ENCODE results near the gene RANBP1.
A peak's percentile ranks its signal among the peaks of the same experiment; 100 is the strongest.
"Not testable (repeated sequence)": the region's sequence is repeated elsewhere in the genome, so short reads cannot be mapped to it uniquely, and the experiment has no call there.

Gene RANBP1

DNA sequence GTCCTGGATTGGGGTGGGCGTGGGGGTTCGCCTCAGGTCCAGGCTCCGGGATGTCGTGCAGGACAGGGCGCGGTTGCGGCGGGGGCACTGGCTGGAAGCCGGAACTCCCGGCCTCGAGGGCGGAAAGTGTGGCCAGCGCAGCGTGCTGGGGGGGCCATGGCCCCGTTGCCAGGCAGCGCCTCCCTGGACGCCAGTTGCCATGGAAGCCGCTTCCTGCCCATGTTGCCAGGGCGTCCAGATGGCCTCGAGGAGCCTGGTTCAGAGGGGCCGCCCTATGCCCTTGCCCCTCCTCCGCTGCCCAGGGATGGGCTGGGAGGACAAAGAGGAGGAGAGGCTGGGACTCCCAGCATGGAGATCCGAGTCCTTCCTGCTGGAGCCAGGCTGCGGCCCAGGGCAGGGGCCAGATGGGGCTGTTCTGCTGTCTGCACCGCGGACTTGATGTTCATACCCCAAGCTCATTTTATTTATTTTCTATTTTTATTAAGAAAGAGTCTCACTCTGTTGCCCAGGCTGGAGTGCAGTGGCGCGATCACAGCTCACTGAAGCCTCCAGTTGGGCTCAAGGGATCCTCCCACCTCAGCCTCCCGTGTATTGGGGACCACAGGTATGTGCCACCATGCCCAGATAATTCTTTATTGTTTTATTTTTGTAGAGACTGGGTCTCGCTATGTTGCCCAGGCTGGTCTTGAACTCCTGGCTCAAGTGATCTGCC lies 39.6 kb downstream of the RANBP1 start:
- DNase-seq, result no peak

DNA sequence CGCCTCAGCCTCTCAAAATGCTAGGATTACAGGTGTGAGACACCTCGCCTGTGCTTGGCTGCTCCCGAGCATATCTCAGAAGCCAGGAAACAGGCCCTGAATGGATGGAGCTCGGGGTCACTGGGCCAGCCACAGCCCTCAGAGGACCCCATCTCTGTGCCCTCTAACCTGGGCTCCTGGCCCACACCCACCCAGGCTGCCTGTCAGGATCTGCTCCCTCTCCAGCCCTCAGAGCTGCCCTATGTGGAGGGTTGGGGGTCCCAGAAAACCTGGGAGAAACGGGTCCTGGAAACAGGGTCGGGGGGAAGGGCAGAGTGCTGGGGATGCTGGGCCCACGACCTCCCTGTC lies 40.1 kb downstream of the RANBP1 start:
- DNase-seq, result no peak

DNA sequence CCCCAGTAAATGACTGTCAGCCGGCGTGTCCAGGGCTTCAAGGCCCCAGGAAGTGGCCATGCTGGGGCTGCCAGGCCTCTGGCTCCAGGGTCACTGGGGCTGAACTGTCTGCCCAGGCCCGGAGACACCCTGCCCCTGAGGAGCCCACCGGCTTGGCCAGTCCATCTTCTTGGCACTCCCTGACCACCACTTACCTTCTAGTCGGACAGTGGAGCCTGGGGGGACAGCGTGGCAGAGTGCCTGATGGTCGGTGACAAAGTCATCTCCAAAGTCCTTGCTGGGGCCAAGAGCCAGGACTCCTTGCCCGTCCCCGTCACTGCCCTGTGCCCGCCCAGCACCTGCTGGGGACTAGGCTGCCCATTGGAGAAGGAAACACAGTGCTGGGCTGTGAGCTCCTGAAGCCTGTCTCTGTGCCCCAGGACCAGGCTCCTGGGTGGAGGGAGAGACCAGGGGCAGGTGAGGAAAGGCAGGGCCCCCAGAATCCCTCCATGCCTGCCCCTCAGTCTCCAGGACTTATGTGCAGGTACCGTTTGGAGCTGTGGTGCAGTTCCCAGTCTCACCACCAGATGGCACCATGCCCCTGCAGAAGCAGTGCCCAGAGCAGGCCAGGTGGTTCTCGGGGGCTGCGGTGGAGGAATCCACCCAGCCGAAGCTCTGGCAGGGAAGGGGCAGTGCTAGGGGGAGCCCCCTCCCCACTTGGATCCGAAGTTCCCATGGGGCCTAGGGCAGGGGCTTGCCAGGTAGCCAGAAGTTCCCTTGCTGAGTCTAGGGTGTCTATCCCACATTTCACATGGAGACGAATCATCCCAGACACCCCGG lies 40.9 kb downstream of the RANBP1 start:
- DNase-seq, result peak; percentile 66

DNA sequence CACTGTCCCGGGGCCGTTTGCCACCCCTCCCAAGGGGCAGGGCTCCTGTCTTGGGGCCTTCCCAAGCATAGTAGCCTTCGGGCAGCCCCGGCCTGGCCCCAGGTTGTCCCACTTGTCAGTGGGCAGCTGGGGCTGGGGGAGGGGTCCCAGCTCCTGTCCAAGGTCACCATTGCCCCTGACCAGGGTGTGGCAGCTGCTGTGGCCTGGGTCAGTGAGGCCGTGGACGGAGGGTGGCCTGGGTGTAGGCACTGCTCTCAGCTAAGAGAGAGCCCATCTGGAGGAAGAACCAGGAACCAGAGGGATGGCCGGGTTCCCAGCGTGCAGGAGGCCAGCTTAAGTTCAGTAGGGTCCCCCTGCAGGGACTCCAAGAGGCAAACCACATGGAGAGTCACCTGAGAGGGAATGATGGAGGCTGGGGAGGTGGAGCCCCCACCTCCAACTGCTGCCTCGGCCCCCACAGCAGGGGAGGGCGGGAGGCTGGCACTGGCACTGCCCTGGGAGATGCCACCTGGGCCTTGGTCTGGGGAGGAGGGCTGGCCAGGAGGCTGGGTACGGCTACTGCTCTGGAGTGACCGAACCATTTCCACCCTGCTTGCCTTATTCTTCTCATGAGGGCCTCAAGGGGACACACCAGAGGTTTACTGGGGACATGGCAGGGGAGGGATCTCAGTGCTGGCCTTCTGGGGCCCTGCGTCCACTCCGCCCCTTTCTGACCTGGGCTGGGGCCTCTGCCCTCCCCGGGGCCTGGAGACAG lies 41.7 kb downstream of the RANBP1 start:
- no peak for DNase-seq

DNA sequence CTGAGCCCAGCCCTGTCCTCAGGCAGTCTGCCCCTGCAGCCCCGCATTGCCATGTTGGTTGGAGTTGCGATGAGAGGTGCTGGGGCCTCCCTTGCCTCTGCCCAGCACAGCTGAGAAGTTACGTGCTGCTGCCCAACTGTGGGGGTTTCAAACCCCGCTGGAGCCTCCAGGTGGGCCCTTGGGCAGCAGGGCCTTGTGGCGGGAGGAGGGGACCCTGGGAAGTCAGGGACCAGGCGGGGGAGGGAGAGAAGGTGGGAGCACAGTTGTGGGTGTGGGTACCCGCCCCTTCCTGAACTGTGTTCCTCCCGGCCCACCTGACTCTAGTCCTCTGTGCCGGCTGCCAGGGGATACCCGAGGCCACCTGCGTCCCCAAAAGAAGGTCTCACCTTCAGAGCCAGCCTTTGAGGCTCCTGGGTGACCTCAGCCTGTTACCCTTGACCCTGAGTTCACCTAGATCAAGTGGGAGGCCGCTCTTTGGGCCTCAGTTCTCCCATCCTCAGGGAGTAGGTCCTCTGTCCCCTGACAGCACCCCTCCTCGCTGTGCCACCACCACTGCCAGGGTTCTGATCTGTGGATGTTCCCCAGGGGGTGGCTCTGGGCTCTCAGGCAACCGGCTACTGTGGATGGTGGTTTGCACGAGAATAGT lies 42.6 kb downstream of the RANBP1 start:
- no peak for DNase-seq

DNA sequence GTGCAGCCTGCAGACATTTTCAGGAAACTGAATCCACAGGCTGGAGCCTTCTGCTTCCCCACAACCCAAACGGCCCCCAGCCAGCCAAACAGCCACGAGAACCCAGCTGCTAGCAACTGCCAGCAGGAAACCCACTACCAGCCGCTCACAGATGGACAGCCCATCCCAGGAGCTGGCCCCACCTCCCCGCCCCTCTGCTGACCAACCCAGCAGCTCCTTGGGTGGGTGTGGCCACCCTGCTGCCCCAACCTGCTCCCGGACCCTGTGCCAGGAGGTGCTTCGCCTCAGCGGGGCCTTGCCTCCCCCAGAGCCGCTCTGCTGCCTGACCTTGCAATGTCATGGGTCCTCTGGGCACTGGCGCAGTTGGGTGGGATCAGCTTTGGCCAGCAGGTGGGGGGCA lies 43.2 kb downstream of the RANBP1 start:
- DNase-seq, result peak; percentile 91

DNA sequence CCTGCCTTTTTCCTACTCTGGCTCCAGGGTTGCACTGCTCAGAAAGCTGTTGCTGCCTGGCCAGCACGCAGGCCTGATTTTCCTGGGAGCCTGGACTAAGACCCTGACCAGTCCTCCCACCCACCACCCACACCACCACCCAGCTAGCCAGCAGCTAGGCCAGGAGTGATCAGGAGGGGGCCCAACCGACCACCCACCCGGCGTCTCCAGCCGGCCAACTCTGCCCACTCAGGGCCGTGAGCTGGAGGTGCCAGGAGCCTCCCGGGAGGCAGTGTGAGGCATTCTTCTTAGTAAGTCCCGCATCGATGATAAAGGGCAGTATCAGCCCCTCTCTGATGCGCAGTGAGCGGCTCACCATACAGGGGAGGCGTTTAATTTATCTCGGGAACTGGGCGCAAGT lies 43.6 kb downstream of the RANBP1 start:
- not testable (repeated sequence) for DNase-seq

DNA sequence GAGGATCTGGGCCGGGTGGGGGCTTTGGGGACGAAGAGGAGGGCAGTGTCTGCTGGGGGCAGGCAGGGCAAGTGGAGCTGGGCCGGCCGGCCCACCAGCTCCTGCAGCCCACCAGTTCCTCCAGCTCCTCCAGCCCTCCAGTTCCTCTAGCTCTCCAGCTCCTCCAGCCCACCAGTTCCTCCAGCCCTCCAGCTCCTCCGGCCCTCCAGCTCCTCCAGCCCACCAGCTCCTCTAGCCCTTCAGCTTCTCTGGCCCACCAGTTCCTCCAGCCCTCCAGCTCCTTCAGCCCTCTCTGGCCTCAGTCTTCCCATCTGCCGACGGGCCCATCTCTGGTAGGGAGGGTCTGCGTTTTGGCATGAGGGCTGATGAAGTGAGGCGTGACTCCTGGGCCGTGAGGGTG lies 44.1 kb downstream of the RANBP1 start:
- DNase-seq, result no peak

DNA sequence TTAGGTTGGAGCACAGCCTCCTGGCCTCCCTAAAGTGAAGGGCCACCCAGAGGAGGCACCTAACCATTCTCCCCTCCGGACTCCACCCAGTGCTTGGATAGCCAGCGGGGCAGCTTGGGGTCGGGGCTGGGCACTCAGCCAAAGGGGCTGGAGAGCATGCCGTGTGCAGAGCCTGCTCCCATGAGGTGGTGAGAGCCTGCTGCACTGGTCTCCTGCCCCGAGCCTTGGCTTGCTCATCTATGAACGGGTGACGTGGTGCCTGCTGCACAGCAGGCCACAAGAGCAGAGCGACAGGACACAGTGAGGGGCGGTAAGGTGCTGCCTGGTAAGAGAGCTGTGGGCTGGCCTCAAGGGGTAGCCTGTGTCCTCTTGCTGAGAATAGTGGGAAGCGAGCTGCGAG lies 49.0 kb downstream of the RANBP1 start:
- DNase-seq, result no peak

DNA sequence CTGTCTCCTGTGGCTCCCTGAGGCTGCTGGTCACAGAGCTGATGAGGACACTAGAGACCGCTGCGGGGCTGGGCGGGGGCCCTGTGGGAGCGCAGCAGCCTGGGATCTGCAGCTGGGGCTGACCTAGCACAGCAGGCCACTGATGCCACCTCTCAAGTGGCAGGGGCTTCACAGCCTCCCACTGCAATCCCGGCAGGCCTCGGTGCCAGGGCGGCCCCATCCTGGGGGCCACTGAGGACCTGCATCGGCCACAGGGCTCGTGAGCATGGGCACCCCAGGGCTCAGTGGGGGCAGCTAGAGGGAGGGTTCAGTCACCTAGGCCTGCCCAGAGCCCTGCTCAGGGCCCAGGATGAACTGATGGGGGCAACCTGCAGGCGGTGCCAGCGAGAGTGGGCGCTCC lies 49.5 kb downstream of the RANBP1 start:
- DNase-seq, result no peak

DNA sequence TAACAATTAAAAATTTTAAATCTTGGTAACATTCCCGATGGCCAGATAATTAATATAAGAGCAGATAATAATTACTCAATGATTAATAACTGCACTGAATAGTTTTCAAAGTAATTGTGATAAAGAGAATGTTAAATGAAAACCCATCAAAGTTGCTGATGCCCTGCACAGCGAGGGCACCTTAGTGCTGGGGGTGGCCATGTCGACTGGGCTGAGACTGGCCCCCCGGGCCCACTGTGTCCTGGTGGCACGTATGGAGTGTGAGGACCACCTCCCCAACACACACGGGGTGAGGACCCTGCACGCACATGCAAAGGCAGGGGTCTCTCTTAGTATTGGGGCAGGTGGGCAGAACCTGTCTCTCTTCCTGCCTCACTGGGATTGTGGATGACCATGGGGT lies 50.0 kb downstream of the RANBP1 start:
- DNase-seq, result no peak

DNA sequence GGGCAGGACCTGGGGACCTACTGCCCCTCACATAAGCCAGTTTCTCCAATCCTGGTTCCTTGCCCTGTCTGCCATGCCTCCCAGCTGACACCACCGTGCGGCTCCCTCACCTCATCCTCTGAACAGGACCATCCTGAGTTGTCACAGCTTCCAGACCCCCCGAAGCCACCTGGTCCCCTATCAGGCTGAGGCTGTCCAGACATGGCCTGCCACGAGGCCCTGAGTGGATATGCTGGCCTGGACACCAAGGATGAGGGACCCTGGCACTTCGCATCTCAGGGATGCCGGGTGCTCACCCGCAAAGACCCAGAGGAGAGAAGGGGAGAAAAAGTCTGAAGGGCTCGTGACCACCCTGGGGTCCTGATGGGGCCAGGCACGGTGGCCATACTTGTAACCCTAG lies 50.8 kb downstream of the RANBP1 start:
- no peak for DNase-seq

DNA sequence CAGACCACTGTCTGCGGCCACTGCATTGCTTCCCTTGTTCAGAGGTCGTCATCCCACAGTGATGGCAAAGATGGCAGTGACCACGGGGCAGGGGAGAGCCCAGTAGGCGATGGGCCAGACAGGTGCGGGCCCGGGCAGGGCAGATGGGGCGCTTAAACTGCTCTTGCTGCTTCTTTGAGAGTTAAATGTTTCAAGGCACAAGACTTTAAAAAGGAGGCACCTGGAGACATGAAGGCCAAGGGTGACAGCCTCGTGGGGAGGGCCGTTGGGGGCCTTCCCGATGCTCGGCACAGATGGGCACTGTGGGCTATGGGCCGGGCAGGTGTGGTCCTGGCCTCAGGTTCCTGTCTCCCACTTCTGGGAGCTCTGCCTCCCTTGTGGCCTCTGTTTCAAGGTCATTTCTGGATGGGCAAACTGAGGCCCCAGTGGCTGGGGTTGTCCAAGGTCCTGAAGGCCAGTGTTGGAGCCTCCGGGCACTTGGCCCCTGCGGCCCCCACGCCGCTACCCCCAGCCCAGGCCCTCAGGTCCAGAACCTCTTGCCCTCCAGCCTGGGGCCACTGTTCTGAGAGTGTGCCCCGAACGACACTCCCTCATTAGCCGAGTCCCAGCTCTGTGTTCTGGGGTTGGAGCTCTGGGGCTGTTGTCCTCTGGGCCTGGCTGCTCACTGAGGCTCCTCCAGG lies 51.9 kb downstream of the RANBP1 start:
- no peak for DNase-seq

DNA sequence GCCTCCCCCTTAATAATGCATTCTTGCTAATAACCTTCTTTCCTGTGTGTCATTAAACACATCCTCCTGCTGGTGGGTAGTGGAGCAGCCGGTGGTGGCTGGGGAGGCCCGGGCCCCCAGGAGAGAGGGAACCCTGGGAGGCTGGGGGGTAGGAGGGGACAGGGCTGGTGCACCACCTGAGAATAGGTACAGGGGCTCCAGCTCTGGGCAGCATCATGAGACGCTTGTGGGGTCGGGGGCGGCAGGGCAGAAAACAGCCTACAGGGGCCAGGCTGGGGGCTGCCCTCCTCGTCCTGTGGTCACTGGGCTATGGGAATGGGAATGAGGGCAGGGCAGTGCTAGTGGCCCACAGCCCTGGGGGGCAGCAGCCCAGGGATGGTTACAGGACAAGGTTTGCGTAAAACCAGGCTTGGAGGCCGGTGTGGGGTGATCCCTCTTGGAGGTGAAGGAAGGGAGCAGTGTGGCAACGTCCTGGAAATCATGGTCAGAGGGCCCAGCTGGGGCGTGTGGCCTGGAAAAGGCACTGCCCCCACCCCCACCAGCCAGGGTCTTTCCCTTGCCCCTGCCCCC lies 53.4 kb downstream of the RANBP1 start:
- DNase-seq, result no peak

DNA sequence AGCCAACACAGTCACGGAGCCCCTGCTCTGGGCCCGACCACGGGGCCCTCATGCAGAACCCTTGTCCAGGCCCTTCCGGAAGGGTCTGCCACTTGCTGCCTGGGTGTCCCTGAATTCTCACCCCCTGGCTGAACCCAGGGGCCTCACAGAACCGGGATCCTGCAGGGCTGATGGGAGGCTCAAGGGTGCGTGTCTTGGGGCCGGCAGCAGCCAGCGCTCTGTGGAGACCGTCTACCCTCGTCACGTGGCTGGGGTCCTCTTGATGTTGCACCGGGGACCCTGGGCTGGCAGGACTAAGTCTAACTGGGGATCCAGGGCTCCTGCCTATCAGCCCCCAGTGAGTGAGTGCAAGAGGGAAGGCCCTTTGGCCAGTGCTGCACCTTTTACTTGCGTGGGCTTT lies 54.3 kb downstream of the RANBP1 start:
- DNase-seq, result no peak

DNA sequence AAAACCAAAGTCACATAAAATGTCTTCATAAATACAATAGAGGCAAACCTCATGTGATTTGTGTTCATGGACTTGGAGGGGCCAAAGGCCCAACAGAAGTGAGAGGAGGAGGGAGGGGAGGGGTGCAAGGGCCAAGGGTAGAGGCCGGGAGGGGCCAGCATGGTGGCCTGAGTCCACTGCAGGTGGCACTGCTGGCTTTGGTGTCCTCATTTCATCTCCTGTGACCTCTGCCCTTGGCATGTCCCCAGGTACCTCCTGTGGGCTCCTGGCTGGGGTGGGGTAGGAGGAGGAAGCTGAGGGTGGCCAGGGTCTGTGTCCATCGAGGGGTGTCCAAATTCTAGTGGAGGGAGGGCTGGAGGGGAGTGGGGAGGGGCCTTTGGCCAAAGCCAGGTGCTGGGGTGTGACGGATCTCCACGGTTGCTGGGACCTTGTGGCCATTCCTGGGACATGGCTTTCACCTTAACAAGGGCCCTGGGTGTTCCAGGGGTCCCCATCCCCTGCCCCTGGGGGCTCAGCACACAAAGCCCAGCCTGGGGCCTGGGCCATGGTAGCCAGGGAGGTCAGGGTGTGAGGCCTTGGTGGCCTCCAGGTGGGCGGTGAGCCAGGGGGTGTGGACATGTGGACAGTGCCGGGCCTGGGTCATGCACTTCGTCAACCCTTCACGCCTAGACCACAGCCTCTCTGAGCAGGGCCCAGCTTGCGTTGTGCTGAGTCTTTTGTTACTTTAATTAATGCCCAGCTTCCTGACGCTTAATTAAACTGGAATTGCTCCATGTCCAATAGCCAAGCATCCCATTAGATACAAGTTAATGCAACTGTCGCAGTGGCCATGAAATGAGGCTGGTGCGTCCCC lies 55.6 kb downstream of the RANBP1 start:
- DNase-seq, result no peak

DNA sequence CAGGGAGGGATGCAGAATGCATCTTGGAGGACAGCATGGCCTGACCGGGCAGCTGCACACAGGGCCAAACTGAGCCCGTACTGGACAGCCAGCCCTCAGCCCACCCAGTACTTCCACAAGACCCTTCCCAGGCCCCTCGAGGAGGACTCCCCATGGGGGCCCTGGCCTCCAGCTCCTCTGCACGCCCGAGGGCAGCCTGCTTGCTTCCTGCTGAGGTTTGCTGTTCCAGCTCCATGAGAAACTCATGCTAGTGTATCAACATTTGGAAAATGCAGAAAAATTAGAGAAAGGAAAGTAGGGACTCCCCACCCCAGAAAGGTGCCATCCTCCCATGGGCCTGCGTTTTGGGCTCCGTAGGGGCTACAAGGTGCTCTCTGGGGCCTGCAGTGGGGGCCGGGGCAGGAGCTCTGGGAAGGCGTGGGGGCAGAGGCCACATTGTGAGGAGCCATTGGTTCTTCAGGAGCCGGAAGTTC lies 56.3 kb downstream of the RANBP1 start:
- DNase-seq, result no peak

DNA sequence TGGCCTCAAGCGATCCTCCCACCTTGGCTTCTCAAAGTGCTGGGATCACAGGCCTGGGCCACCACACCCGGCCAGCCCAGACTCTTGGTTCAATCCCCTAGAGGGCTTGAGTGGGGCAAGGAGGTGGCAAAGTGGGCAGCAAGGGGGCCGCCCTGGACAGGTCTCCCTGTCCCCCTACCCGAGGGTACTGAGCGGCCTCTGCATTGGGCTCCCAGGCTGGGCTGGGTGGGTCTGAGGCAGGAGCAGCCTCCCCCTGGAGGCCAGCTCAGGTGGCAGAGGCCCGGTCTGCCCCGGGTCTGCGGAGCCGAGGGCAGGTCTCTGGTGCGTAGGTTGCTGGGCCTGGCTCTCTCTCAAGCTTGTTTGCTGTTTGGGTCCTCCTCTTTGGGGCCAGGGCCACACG lies 57.3 kb downstream of the RANBP1 start:
- no peak for DNase-seq

DNA sequence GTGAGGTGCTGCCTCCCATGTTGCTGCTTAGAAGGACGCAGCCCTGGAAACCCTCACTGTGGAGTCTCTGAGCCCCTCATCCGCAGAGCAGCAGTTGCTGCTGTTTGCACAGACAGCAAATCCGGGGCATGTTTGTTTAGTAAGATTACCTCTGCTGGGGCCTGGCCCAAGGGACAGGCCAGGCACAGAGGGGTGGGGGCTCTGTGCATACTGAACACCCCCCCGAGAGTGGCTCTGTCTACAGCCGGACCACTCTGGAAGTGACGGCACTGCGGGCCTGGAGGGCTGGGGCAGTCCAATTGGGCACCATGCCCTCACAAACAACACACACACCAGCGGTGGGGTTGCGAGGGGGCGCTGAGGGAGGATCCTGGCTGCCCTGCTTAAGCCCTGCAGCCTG lies 57.9 kb downstream of the RANBP1 start:
- DNase-seq, result no peak

DNA sequence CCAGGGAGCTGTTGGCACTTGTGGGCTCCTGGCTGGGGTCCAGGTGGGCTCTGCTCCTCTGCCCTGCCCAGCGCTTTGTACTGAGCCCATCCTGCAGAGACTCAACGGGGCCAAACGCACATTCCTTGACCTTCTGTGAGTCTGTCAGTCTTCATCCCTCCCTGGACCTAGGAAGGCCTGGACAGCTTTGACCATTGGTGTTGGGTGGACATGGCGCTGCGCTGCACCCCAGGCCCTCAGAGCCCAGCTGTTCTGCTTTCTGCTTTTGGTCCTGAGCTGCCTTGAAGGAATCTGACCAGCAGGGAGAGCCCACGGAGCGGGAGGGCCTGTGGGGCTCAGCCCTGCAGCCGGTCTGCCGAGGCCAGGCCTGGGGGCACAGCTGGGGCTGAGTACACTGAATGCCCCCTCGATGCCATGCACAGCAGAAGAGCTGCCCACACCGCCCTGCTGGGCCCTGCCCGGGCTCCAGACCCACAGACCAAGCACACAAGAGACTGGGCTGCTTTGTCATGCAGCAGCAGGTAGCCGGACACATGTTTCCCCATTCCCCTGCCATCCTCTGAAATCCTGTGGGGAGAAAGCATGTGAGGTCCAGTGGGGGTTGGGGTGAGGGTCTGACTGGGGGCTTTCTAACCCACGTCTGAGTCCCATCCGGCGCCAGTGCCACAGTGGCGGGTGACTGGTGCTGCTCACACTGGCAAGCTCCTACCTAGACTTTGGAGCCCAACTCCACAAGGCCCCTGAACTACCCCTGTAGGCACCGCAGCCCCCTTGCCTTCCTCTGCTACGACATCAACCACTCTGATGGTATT lies 59.1 kb downstream of the RANBP1 start:
- DNase-seq, result no peak

DNA sequence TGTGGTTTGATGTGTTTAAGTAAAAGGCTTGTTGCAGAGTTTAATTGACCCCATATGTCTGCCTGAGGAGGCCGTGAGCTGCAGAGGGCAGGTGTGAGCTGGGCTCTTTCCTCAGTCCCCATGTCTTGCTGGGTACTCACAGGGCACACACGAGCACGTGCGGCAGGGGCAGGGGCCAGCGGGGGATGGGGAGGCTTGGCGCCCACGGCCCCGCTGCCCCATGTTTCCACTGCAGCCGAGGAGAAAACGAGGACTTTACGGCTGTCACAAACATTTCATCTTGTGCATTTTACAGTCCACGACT lies 59.6 kb downstream of the RANBP1 start:
- DNase-seq, result no peak

Measured in GDM1 (cell line).